ENCODE measurements around the gene AXIN2. TPM values are rescaled to one million over a fixed set of nuclear protein-coding genes. Genes with fewer than 3 reads are reported as not detected.

The AXIN2 gene
- polyA plus RNA-seq, 3 donors = 20.3 to 26.9 (median 22.3) TPM

- peak; percentile 76 for DNase-seq
These were observed 5.2 kb downstream of the AXIN2 start for GRCh38 chr17:65556014-65556909.

GRCh38 chr17:65554553-65555223 lies 6.8 kb downstream of the AXIN2 start:
- DNase-seq = no peak

- DNase-seq = no peak
These were observed 7.5 kb downstream of the AXIN2 start for GRCh38 chr17:65553646-65554552.

- no peak for DNase-seq
These were observed 8.3 kb downstream of the AXIN2 start for GRCh38 chr17:65553009-65553645.

- DNase-seq = no peak
These were observed 9.2 kb downstream of the AXIN2 start for GRCh38 chr17:65552214-65552613.

- DNase-seq = no peak
These were observed 10.0 kb downstream of the AXIN2 start for GRCh38 chr17:65551267-65552040.

GRCh38 chr17:65550758-65551157 lies 10.7 kb downstream of the AXIN2 start:
- DNase-seq = no peak

GRCh38 chr17:65550075-65550662 lies 11.3 kb downstream of the AXIN2 start:
- no peak for DNase-seq

GRCh38 chr17:65548269-65548969 lies 13.0 kb downstream of the AXIN2 start:
- no peak for DNase-seq

- DNase-seq = no peak
These were observed 14.2 kb downstream of the AXIN2 start for GRCh38 chr17:65547253-65547670.

GRCh38 chr17:65546579-65546978 lies 14.9 kb downstream of the AXIN2 start:
- no peak for DNase-seq

- no peak for DNase-seq
These were observed 15.5 kb downstream of the AXIN2 start for GRCh38 chr17:65545705-65546523.

- DNase-seq = no peak
These were observed 16.8 kb downstream of the AXIN2 start for GRCh38 chr17:65544672-65545071.

GRCh38 chr17:65542610-65543009 lies 18.8 kb downstream of the AXIN2 start:
- no peak for DNase-seq

- DNase-seq = no peak
These were observed 19.4 kb downstream of the AXIN2 start for GRCh38 chr17:65542067-65542466.

- no peak for DNase-seq
These were observed 20.0 kb downstream of the AXIN2 start for GRCh38 chr17:65541453-65541852.

- no peak for DNase-seq
These were observed 21.7 kb downstream of the AXIN2 start for GRCh38 chr17:65539630-65540266.

Data from renal pelvis (tissue), 4 donors.